ENCODE measurements around the gene MAN2A1.

DNA sequence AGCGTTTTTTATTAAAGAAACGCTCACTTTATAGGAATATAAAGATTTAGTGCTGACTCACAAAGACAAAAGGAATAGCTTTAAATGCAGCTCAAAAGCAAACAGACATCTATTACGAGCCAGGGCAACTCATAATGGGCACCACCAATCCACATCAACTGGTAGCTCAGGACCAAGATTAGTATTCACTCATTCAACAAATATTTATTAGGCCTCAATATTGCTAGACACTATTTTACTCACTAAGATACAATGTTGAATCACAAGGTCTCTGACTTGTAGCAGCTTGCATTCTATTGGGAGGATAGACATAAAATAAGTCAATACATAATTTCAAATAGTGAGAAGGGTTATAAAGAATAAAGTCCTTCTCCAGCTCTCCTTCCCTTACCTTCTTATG, 8.0 kb upstream of the MAN2A1 start:
- TF ChIP-seq, protein P1, sequence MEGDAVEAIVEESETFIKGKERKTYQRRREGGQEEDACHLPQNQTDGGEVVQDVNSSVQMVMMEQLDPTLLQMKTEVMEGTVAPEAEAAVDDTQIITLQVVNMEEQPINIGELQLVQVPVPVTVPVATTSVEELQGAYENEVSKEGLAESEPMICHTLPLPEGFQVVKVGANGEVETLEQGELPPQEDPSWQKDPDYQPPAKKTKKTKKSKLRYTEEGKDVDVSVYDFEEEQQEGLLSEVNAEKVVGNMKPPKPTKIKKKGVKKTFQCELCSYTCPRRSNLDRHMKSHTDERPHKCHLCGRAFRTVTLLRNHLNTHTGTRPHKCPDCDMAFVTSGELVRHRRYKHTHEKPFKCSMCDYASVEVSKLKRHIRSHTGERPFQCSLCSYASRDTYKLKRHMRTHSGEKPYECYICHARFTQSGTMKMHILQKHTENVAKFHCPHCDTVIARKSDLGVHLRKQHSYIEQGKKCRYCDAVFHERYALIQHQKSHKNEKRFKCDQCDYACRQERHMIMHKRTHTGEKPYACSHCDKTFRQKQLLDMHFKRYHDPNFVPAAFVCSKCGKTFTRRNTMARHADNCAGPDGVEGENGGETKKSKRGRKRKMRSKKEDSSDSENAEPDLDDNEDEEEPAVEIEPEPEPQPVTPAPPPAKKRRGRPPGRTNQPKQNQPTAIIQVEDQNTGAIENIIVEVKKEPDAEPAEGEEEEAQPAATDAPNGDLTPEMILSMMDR (conservative IDR thresholded peaks at IDR 0.05 in 1 of 2, IDR thresholded peaks at IDR 0.05 in 1 of 2; ENCODE audit: extremely low read depth in 1 of 2, insufficient read depth in 1 of 2, low read depth in 1 of 2, low read length in 2 of 2), result no peak
- TF ChIP-seq EZH2 (IDR thresholded peaks at IDR 0.05; ENCODE audit: borderline replicate concordance, low read length), result no peak

Measured in mammary epithelial cell (primary cell).